HG02884 (cell line): Measurements from ENCODE around the gene EFNA2.

Experiments used
- ATAC-seq: cut with Tn5 transposase; IDR thresholded peaks from one replicate; pipeline ENCODE4 v1.9.1; 2021; ENCODE audit warnings: mild to moderate bottlenecking, moderate library complexity; ENCODE audit not compliant: unreplicated experiment

EFNA2 gene

DNA sequence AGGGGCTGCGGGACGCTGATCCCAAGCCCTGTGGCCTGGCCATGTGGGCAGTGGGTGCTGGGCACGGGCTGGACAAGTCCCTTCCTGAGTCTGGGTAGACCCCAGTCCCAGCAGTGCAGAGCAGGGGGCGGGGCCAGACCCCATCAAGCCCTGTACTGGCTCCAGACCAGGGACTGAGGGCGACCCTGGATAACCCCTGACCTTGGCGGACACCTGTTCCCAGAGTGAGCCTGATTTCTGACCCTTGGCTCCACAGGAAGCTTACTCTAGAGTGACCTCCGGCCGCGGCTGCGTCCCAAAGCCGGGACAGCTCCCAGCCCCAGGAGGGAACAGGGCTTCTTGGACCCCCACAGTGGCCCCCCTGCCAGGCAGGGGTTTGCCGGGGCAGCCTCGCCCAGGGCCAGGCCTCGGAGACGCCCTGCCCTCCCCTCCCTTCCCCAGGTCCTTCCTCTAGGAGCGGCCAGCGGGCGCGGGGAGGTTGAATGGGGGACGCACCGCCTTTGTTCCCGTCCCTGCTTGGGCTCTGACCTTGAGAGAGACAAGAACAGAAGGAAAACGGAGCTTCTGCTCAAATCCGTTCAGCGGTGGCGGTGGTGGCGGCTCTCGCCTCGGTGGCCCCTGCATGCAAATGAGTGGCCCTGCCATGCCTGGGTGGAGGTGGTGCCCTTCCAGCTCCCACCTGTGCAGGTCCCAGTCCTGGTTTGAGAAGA is 2.3 kb upstream of the EFNA2 start:
- ATAC-seq, result no peak

DNA sequence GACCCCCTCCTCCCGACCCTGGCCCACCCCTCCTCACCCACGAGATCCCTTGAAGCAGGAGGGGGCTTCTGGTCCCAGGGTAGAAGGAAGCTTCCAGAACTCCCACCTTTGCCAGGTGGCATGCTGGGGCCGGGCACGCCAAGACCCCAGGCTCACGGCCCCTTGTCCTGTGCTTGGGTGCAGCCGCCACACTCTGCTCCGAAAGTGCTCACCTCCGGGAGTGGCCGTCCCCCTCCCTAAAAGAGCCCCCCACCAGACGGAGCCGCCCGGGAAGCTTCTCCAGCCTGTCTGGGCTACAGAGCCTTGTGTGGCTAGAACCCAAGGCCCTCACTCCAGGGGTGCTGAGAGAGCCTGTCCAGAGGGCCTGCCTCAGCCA is 1.8 kb upstream of the EFNA2 start:
- no peak for ATAC-seq

DNA sequence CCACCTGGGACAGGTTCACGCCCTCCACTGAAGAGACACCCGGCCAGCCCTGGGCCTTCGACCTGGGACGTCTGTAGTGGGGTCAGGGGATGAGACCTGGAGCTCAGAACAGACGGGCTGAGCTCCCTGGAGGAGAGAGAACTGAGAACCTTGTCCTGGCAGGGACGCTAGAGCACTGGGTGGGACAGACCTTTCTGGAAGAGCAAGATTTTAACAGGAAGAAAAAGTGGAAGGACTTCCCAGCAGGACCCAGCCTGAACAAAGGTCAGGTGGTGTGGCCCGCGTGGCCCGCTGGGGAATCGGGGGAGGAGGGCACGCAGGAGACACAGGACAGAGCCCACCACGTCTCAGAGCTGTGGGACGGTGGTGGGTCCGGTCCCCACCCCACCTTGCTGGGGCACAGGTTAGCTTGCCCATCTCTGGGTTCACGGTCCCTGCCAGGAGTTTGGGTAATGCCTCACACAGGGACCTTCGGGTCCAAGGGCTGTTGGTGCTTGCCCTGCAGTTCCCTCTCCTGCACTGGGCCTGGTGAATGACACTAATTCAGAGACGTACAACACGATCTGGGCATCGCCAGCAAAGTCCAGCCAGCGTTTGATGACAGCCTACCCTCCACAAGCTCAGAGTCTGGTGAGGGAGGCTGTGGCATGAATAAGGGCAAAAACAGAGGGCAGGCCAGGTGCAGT is 1.2 kb upstream of the EFNA2 start:
- ATAC-seq, result no peak

DNA sequence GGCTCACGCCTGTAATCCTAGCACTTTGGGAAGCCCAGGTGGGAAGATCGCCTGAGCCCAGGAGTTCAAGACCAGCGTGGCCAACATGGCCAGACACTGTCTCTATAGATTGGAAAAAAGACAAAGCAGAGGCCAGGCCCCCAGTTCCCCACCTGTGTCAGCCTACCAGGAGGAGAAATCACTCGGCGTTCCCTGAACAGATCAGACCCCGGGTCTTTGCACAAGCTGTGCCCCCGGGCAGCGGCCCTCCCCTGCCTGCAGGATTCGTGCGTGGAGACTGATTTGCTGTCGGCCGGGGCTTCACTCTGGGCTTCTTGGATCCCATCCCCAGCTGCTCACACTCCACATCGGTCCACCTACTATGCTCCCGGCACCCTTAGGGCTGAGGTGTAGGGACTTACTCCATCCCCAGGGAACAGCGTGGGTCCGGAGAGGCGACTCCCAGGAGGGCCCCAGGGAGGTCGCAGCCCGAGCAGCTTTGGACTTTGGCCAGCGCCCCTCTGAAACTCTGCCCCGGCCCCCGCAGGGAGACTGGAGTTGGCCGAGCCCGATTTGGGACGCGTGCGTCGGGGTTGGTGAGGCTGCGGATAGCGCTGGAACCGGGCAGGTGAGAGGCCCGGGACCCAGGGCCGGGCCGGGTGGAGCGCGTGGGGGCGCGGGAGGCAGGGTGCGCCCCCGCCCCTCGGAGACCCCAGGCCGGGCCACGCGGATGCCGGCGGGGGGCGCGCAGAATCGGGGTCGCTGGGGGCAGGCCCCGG is 515 bp upstream of the EFNA2 start:
- ATAC-seq, result no peak

DNA sequence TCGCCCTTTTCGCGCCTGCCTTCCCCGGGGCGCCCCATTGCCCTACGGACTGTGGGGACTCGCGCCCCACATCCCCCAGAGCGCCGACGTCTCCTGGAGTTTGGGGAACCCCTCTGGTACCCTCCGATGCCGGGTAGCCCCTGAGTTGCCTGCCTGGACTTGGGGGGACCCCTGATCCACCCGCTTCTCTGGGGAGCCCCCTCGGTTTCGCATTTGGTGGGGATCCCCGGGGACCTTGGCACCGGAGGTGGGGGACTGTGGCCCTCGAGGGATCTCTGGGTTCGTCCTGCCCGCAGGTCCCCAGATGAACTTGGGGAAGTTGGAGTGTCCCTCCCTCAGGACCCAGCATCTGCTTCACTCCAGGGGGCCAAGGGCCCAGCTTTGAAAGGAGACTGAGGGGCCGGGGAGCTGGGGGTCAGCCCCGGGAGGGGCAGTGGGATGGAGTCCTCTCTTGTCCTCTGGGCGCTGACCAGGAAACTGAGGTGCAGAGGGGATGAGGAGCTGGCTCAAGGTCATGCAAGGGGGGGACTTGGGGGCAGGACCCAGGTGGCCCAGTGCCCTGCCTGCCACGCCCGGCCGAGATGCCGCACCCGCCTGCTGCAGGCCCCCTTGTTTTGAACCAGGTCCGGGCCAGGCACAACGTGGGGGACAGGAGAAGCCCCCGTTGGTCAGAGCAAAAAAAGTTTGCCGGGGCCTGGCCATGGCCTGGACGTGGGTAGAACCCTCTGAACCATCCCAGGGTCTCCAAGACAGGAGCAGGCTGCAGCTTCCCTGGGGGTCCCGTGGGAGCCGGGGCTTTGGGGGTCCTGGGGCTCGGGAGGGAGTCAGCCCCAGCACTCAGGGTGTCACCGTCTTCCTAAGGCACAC is 1.0 kb downstream of the EFNA2 start:
- no peak for ATAC-seq

DNA sequence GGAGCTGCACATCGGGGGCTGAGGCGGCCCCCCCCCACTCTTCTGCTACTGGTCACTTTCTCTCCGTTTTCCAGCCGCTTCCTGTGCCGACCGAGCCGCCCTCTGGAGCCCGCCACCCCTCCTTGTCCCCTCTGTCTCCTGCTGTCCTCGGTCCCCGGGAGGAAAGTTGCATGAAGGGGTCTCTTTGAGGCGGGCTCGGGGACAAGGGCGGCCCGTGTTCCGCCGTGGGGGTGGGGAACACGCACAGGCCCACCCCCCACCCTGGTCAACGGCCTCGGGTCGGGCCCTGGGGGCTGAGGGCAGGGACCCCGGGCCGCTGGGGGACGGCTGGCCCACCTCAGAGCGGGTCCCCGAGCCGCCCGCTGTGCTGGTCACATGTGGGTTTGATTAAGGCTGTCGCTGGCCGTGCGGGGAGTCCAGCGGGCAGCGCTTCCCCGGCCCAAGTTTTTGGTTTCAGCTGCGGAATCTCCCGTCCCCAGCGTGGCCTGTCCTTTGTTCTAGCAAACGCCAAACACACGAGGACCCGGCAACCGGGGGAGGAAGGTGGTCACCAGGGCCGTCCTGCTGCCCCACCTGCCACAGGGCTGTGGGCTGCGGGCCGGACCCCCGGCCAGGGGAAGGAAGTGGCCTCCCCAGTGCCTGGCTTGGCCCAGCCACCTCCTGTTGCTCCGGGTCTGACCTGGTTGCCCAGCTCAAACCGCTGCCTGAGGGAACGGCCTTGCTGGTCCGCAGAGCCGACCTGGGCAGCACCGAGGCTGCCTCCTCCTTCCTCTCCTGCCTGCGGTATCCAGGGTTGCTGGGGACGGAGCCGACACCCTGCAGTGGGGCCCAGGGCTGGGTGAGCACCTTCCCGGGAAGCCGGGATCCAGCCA is 1.9 kb downstream of the EFNA2 start:
- ATAC-seq, result no peak

DNA sequence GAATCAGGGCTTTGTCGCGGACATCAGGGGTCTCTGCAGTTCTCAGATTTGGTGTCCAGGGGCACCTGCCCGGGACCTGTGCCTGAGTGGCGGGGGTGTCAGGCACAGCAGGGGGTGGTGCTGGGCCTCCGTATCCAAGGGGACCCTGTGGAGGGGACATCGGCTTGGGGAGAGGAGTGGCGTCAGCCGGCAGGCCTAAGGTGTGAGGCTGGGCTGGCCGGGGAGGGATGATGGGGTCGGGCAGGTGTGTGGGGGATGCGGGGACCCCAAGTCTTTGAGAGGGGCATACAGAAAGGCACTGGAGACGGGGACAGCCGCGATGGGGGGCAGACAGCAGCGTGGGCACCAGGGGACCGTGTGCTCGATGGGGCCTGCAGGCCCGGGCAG is 2.5 kb downstream of the EFNA2 start:
- no peak for ATAC-seq

DNA sequence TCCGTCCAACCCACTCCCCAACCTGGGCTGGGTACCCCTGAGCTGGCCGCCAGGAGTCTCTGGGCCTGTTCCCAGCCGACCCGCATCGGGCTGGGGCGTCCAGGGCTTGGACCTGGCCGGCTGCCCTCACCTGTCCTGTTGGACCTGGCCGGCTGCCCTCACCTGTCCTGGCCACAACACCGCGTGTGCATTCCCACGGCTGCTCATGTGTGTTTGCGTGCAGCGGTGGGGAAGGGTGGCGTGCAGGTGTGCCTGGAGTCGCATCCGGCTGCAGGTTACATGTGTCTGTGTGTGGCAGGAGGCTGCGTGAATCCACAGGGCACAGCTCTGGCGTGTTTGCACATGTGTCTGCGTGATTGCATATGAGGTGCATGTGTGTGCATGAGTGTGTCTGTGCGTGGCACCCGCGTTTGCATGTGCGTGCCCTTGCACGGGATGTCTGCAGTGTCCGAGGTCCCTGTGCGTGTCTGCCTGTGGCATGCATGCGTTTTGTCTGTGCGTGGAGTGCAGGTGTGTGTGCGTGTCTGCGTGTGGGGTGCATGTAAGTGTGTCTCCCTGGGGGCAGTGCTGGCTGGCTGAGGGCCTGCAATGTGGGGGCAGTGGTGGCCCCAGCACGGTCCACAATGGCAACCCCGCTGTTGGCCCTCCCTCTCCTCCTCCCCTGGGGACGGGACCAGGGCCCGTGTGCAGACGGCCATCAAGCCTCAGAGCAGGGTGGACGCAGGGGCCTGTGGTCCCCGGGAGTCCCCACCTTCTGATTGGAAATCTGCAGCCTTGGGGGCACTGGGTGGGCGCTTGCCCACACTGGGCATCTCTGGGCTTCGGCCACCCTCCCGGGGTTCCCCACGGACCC is 3.4 kb downstream of the EFNA2 start:
- no peak for ATAC-seq

DNA sequence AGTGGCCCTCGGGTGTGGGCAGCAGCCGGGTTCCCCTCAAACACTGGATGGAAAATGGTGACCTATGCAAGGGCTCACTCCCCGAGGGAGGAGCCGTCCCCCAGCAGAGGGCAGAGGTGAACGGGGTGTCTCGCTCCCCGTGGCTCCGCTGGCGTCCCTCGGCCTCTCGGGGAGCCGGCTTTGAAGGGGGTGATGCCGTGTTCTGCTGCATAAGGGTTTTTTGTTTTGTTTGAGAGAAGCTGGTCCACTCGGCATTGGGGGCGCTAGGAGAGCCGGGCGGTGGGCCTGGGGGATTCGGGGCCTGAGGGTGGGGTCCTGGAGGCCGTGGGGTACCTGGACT is 4.0 kb downstream of the EFNA2 start:
- ATAC-seq, result no peak

DNA sequence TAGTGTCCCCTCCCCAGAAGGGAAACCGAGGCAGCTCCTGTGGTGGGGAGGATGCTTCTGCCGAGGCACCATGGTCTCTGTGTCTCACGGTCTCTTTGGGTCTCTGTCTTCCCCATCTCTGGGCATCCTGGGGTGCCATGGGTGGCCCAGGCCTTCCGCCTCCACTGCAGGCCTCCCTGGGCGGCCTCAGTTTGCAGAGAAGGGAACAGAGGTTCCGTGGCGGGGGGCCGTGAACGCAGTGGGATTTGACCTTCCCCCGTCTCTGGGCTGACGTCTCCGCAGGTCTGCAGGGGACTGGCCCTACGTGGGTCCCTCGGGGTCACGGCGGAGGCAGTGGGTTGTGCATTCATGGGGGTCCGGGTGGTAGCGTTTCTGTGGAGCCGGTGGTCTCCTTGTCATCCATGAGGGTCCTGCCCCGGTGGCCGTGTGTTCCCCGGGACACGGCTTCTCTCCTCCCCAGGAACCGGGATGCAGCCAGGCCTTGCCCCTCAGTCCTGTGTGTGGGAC is 4.6 kb downstream of the EFNA2 start:
- no peak for ATAC-seq

DNA sequence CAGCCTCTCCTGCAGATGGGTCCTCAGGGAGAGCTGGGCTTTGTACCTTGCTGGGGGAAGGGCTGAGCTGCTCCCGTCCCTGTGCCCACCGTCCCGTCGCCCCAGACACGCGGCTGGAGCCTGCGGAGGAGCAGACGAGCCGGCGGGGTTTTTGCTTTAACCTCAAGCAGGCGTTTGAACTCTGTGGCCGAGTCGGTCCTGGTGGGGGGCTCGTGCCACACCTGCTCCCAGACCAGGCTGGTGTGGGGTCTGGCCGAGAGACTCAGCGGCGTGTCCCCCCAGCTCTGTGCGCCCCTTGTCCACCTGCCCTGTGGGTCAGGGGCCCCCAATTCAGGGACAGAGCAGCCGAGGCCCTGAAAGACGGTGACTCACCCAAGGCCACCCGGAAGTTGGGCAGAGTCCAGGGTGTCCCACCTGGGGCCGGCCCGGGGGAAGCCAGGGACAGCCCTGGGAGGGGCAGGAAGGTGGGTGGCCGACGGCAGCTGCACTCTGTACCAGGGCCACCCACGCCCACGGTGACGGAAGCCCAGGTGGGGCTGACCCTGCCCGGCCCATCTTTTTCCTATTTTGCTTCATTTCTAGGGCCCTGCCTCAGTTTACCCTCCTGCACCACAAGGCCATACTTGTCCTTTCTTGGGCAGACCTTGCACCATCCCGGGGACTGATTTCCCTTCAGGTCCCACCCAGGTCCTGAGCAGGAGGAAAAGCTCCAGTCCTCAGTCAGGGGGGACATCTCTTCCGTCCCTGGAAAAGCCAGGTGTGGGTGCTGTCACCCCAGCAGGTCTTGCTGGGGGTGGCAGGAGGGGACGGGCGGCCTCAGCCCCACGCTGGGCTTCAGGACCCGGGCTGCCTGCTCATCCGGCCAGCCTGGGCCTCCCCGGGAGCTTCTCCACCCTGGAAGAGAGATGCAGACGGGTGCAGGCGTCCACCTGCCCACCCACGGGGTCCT is 5.3 kb downstream of the EFNA2 start:
- no peak for ATAC-seq

DNA sequence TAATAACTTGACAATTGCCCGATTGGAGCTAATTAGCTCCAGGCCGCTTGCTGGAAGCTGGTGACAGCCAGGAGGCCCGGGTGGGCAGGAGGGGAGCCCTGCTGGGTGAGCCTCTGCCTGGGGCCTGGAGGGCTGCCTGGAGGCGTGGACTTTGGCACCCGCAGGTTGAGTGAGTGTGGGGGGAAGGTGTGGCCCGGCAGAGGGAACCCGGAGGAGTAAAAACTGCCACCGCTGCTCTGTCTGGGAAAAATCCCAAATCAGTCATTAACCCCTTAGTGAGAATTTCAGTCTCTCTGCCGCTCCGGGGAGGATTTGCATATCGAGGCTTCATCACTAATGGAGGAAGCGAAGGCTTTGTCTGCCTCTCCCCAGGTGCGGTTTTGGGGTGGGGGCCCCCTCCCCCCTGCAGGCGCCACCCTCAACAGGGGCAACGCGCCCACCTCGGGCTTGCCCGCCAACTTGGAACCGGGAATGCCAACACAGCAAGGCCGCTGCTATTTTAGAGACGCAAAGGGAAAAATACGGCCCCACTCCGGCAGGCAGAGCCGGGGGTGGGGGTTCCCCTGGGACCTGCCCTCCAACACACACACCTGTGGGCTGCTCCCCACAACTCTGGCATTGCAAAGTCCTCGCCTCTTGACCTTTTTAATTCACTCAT is 6.2 kb downstream of the EFNA2 start:
- no peak for ATAC-seq

DNA sequence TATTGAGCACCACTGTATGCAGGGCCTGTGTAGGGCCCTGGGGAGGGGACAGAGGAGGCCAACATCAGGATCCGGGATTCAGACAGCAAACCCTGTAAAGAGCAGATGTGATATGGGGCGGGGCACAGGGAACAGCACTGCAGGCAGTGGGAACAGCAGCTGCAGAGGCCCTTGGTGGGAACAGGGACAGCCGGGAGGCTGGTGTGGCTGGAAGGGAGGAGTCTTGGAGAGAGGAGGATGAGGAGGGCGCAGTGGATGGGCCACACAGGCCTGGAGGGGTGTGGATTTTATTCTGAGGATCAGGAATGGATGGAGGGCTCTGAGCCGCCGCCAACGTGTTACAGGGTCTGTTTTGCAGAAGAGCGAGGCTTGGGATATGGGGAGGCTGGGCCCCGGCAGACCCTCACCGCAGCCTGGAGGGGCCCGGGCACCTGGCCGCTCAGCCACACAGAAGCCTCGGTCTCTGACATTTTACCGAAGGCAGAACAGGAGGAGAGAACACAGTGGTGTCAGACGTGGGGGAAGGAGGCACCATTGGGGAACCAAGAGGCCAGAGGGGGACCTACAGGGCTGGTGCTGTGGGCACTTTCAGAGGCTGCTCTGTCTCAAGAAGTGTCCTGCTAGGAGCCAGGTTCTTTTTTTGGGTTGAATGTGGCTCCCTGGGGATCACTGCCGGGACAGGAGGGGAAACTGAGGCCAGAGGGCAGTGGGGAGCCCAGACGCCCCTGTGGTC is 6.9 kb downstream of the EFNA2 start:
- no peak for ATAC-seq

DNA sequence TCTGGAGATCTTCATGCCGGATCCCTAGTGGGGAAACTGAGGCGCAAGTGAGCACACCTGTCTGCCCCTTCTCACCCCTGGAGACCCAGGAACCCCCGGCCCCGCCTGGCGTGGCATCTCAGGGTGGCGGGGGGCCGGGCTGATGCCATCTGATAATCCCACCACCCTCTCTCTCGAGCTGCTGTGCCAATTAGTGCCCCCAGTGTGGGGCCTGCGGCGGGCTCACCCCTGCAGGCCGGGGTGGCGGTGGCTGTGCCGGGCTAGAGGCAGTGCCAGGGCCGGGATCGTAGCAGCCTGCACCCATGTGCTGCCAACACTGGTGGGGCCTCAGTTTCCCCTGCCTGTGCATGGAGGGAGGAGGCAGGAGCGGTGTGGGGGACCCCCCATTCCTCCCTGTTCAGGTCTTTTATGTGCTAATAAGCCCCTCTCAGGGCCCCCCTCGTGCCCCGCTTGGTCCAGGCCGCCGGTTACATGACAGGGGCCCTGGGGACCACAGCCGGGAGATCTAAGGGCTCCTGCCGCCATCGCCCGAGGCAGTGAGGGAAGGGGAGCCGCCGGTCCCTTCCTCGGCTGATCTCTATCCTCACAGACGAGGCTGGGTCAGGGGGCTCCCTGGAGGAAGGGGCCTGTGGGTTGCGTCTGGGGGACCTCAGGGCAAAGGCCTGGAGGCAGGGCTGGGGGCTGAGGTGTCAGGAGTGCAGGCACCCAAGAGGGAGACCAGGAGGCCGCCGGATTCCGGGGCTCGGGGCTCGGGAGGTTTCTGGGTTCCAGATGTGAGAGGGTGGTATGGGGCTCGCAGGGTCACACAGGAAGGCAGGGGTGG is 8.3 kb downstream of the EFNA2 start:
- no peak for ATAC-seq

DNA sequence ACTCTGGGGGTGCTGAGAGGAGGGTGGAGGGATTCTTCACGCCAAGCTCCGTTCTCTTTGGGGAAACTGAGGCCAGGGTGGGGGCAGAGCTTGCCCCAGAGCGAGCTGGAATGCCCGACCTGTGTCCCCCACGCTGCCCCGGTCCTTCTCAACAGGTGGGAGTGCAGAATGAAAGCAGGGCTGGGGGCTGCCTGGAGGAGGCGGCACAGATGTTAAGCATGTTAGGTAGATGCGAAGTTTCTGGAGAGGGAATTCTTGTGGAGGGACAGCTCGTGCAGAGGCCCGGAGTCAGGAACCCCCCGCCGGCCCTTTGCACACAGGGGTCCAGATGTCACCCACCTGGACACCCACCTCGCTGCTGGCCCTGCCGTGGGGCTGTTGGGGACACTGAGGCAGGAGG is 9.0 kb downstream of the EFNA2 start:
- no peak for ATAC-seq
